ENCODE measurements around the gene PLEKHA7.

The PLEKHA7 gene

DNA sequence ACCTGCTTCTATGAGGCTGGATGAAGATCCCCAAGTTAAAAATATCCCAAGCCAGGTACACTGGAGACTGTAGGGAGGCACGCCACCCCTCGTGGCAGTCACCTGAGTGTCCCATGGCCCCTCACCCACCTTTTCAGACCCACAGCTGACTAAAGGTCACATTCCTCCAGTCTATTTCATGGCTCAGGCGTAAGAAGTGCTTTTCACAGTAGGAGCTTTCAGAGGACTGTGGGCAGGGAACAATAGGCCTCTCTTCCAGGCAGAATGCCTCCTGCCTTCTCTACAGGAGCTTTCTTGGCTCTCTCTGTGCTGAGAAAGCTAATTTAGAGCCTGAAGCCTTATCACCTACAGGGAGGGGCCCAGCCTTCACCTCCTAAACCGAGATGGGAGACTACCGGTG lies 201.9 kb downstream of the PLEKHA7 start:
- DNase-seq (ENCODE audit: low read depth in 2 of 2): no peak

DNA sequence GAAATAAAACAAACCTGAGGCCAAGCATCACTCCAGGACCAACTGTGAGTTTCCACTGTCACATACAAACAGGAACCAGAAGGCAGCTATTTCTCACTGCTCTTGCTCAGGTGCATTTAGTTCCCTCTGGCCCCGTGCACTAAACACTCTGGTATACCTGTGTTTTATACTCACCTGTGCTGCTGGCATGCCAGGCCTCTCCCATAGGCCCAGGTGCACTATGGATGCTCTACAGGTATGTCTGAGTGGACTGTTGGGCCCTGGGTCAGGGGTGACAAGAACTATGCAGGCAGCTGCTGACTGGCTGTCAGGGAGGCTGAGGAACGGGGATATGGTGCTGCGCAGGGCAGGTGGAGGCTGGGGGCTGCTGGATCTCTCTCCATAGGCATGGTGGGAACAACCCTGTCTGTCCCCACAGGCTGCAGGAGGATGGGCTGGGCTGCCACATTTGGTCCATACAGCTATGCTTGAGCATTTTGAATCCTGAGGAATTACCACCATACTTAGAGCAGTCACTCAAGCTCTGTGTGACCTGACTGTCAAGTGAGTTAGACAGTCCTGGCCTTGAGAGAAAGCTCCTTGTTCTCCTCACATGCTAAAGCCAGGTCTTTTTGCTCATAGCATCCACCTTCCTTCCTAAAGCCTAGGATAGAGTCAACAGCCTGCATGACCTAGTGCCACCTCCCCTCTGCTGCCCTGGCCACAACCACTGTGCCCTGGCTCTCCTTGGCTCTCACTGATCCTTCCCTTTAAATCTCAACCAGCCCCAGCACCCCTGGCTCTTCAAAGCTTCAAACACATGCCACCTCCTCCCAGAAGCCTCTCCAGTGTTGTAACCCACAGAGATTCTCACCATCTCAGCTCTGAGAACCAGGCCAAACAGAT lies 202.8 kb downstream of the PLEKHA7 start:
- no peak for DNase-seq (ENCODE audit: low read depth in 2 of 2)

DNA sequence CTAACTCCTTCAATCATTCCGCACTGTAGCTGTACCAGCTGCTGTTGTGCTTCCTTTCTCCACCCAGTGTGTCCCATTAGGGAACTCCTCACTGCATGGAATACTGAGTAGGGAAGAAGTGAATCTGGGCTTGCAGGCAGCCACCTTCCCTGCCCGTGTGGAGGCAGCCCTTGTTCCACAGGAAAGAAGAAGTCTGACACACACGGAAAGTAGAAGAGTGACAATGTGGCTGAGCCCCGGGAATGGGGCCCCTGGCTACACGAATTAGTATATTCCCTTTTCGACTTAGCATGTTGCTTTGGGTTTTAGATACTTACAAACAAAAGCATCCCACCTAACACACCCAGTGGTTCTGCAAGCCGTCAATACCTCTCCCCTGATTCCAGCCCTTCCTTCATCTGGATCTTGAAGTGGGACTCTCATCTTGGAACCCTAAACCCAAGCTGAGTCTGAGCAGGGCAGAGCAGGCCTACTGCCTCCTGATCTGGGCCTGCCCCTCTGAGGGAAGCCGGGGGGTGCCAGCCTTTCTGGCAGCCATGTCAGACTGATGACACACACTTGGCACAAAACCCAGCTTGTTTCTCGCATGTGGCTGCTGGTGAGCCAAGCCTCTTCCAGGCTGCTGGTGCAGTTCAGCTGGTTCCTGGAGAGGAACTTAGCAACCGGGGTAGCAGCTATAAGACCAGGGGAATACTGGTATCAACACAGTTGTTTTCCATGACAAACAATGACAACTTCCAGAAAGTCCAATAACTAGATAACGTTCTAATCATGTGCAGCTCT lies 204.1 kb downstream of the PLEKHA7 start:
- no peak for DNase-seq (ENCODE audit: low read depth in 2 of 2)

DNA sequence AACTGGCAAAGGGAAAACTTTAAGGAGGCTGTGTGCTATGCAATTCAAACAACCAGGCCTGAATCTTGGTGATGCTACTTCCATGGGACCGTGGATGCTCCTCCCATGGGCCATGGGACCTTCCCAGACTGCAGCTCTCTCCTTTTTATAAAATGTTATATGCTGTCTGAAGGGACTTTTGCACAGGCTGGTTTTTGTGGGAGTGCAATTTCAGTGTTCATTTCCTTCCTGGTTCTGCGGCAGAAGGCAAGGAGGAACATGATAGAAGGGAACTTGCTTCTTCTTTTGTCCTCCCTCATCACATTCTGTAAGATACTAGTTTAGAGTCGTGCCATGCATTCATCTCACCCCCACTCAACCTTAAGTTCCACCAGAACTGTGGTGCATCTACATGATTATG lies 206.9 kb downstream of the PLEKHA7 start:
- no peak for DNase-seq (ENCODE audit: low read depth in 2 of 2)

DNA sequence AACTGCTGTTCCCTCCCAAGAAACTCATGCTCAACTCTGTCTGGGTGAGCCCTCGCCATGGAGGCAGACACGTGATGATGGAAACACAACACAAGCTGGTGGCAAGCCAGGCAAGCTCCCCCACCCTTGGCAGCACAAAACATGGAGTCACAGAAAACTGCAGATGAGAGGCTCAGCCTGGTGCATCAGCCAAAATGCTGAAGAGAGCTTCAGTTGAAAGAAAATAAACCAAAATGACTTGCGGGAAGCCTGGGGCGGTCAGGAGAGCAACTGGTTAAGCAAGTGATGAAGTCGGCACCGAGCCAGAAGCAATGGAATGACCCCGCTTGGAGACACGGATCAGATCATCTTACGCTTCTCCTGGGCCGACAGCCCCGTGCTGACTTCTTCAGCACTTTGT lies 207.4 kb downstream of the PLEKHA7 start:
- DNase-seq (ENCODE audit: low read depth in 2 of 2): no peak

DNA sequence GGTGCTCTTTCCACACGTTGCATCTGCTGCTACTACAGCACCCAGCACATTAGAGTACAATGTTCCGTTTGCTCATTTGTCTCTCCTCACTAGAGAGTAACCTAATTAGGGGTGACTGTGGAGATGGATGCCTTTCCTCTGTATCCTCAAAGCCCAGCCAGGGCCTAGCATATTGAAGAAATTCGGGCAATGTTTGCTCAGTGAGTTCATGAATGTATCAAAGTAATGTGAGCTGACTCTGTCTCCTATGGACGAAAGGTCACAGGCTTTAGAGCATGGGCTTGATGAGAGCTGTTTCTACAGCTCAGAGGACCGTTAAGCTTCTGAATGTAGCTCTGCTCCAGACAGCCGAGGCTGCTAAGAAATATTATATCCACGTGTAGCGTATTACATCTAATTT lies 208.3 kb downstream of the PLEKHA7 start:
- DNase-seq (ENCODE audit: low read depth in 2 of 2): no peak

DNA sequence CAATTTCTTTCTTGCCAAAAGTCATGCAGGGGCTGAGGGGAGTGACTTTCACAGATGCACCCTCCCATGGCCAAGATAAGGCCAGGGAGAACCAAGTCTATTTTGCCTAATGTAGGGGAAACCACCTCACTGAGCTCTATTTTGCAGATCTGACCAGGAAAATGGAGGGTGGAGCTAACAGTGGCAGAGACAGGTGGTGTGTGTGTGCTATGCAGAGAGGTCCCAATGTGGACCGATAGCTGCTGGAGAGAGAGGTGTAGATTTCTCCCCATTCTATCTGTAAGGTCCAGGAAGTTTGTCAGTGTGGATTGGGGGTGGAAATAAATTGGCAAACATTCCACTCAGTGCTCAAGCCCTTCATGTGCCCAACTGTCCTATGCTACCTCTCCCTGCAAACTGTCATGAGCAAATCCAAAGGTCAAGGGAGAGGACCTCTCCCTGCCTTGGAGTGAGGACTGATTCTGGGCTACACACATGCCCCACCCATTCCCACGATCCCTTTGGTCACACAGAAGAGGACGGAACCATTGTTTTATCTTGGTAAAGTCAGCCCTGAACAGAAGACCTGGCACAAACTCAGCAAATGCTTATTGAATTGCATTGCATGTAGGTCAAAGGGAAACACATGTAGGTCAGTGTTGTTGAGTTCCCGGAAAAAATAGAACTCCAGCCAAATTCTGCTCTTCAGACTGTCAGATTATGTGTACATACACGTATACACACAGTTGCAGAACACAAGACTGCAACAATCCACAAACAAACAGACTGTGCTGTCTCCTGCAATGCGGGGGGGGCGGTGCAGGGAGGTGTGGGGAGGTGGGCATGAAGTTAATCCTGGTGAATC lies 209.9 kb downstream of the PLEKHA7 start:
- no peak for DNase-seq (ENCODE audit: low read depth in 2 of 2)

DNA sequence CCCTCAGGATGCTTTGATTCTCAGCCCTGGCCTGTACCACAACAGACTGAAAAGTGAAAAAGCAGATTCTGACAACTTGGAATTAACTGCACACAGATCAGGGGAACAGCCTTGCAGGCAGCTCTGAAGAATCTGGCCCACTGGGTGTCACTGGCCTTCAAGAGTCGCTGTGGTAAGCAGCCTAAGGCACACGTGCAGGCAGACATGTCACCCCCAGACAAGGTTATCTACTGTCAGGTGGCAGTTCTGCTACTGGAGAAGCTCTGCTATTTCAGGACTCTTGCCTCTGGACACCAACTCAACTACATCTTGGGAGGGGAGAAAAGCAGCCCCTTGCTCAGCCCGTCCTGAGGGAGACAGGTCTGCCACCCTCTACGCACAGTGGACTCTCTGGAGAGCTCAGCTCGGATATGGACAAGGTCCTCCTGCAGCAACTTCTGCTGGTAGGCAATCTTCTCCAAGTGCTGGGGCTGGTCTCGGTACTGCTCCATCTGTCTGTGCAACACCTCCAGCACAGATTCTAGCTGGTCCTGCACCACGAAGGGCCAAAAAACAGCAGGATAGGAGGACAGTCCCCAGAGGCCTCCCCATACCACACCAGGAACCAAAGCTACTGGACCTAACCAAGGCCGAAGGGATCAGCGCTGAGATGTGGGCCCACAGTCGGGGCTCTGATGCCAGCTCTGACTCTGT lies 212.8 kb downstream of the PLEKHA7 start:
- no peak for DNase-seq (ENCODE audit: low read depth in 2 of 2)

DNA sequence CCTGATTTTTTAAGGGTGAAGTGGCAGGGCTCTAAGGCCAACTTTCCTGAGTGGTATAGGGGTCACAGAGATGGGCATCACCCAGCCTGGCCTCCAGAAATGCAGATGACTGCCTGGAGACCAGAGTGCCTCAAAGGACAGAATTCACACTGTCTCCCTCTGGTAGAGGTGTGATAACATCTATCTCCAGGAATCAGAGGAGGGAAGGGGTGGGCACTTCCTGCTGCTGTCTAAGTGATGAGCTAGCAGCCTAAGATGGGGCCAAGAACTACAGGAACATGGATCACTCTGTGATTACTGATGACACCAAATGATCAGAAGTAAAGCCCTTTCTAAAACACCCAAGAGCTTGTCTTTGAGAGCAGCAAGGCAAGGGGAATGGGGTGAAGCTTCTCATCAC lies 213.8 kb downstream of the PLEKHA7 start:
- no peak for DNase-seq (ENCODE audit: low read depth in 2 of 2)

DNA sequence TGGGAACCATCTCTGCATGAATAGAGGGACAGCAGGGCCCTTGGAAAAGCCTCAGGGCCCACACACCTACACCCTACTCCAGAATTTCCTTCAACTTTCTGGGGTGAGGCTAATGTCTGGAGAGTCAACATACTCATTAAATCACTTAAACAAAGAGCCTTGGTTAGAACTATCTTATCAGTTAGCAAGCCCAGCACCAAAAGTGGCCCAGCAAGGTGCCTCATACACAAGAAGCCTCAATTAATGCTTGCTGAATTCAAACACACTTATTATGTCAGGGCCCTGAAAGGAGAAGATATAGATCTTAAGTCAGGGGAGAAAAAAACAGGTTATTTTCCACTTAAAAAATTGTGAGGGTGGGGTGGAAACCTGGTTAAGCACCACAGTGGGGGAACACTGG lies 214.3 kb downstream of the PLEKHA7 start:
- DNase-seq (ENCODE audit: low read depth in 2 of 2): no peak

DNA sequence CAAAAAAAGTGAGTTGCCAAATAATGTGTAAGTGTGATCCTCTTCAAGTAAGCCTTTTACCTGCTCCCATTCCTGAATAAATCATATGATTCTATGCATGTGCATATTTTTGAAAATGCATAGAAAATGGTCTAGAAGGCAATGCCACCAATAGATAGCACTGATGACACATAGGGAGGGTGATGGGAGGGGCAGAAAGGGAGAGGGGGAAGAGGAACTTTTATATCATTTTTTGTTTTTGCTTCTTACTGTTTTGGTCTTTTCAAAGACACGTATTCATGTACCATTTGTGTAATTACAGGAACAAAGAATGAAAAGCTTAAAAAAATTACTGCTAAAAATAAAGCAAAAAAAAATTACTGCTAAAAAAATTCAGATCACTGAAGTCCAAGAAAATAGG lies 215.0 kb downstream of the PLEKHA7 start:
- DNase-seq (ENCODE audit: low read depth in 2 of 2): no peak

DNA sequence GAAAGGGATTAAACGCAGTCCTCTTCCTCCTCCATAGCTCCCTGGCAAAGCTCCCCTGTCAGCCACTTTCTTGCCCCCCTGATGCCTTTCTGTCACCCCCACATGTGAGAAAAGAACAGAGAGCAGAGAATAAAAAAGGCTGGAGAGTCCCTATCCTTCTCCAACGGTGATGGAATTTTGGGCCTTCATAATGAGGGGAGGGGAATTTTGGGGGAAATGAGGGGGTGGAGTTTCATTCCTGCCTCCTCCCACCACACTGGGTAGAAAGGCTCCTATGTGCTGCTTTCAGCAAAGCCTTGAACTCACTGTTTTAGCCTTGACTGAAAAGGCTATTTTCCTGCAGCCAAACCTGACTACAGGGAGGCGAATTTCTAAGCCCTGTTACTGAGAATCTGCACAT lies 216.4 kb downstream of the PLEKHA7 start:
- no peak for DNase-seq (ENCODE audit: low read depth in 2 of 2)

DNA sequence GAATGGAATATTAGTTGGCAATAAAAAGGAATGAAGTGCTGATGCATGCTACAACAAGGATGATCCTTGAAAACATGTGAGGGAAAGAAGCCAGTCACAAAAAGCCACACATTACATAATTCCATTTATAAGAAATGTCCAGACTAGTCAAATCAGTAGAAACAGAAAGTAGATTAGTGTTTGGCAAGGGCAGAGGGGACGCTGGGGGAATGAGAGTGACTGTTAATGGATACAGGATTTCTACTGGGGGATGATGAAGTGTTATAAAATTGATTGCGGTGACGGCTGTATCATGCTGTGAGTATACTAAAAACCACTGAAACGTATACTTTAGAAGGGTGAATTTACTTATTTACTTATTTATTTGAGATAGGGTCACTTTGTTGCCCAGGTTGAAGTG lies 217.9 kb downstream of the PLEKHA7 start:
- DNase-seq (ENCODE audit: low read depth in 2 of 2): no peak

DNA sequence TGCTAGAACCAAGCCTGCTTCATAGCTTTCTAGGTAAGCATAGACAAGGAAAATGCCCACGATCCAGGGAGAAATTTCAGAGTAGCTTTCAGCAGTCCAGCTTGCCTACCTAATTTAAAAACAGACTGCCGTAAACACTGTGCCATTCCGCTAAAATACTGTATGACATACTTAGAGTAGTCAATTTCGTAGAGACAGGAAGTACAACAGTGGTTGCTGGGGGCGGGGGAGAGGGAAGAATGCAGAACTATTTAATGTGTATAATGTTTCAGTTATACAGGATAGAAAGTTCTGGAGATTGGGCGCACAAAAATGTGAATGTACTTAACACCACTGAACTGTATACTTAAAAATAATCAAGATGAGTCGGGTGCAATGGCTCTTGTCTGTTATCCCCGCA lies 219.1 kb downstream of the PLEKHA7 start:
- no peak for DNase-seq (ENCODE audit: low read depth in 2 of 2)

DNA sequence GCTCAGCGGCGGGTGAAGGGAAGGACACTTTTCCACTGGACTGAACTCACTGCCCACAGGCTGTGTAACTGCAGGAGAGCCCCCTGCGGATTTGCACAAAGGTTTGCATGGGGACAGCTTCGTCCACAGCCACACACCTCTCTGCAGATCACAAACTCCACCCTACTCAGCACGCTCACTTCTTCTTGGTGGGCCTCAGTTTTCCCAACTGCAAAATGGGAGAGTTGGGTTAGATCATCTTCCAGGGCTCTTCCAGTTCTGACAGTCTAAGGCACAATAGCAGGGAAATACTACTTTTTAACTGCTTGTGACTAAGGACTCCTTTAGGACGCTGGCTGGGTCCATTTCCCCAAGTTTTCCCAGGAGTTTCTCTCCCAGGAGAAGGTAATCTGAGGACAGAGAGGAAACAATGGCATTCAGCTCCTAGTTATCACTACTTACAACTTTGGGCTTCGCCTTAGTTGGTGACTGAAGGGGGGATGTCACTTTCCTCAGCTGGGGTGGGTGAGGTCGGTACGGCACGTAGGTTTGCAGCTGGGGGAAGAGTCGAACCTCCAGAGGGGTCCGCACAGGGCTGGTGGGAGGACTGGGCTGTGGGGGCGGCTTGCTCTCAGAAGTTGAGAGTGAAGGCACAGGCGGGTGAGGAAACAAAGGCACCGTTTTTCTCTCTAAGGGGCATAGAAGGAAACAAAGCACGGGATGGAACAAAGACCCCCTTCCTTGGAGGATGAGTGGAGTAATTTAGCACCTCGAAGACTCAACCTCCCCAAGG lies 220.0 kb downstream of the PLEKHA7 start:
- DNase-seq (ENCODE audit: low read depth in 2 of 2): no peak

DNA sequence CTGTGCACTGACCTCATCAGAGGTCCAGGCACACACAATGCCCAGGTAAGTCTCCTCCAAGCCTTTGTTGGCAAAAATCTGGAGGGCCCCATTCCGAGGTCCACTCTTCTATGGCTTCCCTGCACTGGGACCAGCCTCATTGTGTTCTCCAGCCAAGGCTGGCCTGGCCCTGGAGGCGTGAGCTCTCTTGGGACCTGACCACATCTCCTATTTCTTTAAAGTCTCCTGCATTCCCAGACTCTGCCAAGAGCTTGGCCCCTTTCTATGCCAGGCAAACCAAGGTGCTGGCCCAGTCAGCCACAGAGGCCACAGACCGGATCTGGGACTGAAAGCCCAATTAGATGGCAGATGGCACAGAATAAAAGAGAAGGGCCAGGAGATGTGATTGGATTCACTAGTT lies 220.7 kb downstream of the PLEKHA7 start:
- no peak for DNase-seq (ENCODE audit: low read depth in 2 of 2)

DNA sequence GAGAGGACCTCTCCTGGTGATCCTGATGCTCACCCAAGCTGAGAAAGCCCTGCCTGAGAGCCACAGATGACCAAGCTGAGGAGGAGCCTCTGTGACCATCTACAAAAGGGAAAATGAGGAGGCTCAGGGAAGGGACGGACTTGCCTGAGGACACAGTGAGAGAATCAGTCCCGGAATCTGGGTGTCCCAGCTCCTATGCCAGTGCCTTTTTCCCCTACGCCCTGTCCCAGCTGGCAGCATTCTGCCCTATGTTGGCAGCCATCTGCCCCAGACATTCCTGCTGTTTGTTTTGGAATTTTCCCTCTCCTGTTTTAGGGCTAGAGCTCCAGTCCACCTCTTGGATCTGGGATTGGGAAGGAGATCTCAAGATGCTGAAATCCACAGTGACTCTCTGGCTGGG lies 221.2 kb downstream of the PLEKHA7 start:
- no peak for DNase-seq (ENCODE audit: low read depth in 2 of 2)

DNA sequence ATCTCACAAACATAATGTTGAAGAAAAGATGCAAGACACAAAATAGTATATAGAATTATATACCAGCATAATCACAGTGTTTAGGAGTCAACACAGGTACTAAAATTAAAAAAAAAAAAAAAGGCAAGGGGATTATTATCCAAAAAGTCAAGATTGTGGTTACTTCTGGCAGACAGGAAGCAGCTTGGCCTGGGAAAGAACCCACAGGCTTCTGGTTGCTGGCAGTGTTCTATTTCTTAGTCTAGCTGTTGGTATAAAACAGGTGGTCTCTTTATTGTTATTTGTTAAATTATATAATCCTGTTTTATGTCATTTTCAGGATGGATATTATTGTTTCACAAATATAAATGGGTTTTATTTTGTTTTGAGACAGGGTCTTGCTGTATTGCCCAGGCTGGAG lies 221.8 kb downstream of the PLEKHA7 start:
- DNase-seq (ENCODE audit: low read depth in 2 of 2): no peak

DNA sequence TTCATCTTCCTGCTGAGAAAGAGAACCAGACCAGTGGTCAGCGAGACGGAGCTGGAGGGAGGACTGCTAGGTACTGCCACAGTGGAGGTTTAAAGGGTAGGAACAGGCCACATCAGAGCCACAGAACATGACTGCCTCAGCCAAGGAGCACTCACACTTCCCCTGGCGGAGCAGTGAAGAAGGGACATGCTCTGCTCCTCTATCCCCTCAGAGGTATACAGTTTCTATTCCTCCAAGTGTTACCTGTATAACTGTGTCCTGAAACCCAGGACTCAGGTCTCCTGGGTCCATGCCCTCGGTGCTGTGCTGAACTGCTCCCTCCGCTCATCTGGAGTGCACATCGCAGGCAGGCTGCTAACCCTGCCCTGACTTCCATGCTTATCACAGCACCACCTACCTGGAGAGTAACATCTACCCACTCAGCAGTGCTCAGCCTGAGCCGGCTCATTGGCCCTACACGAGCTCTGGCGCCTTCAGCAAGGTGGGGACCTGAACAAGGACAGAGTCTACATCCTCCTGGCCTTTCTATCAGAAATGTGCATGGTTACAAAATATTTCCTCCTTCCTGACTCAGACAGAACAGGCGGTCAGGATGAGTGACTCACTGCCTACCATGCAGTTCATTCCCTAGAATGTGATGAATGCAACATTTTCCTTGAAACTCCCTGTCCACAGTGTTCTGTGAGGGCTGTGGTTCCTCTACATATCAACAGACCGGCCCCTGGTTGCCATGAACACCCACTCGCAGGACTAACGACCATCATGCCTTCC lies 222.8 kb downstream of the PLEKHA7 start:
- DNase-seq (ENCODE audit: low read depth in 2 of 2): no peak

Measured in activated CD4-positive, alpha-beta T cell treated with anti-CD3 and anti-CD28 coated beads for 24 hours (primary cell).